Measurements from ENCODE around the gene CRYBG2. TPM values are rescaled to one million over a fixed set of nuclear protein-coding genes. Genes with fewer than 3 reads are reported as not detected.

CRYBG2 gene
- total RNA-seq, 4 donors from 2014 or later, result under 0.01 TPM; not detected in 3

GRCh38 chr1:26291433-26291832 lies 62.5 kb downstream of the CRYBG2 start:
- H3K4me1 ChIP-seq, result peaks cover 0 to 59% (median 20%) of the 10 kb centered on the region in 4 donors
- TF ChIP-seq POLR2A (IDR thresholded peaks at IDR 0.05), result no peak
- no peak for TF ChIP-seq EP300 (IDR thresholded peaks at IDR 0.05)
- TF ChIP-seq CTCF (IDR thresholded peaks at IDR 0.05), result no peak
- 91 to 96% methylated on average over 3 of the region's 3 CpGs for WGBS, 2 donors
- H3K27me3 ChIP-seq, result no peaks in the 10 kb centered on the region
- H3K27ac ChIP-seq, result peak overlapping the region in 3 of 4 donors; percentile 35 to 72 (median 42)
- H3K4me3 ChIP-seq, result no peak overlapping the region
- DNase-seq (ENCODE audit: low spot score in 2 of 2), result no peak
- H3K36me3 ChIP-seq, result peaks cover 0 to 26% (median 0%) of the 10 kb centered on the region in 3 donors
- no peaks in the 10 kb centered on the region for H3K9me3 ChIP-seq

GRCh38 chr1:26290882-26291261 lies 63.1 kb downstream of the CRYBG2 start:
- Histone ChIP-seq H3K27ac (peak overlapping the region in 3 of 4 donors; percentile 35 to 72 (median 42)), H3K4me3 (no peak overlapping the region), H3K9me3 (no peaks in the 10 kb centered on the region), H3K36me3 (peaks cover 0 to 20% (median 0%) of the 10 kb centered on the region in 3 donors), H3K4me1 (peaks cover 0 to 65% (median 25%) of the 10 kb centered on the region in 4 donors), H3K27me3 (no peaks in the 10 kb centered on the region)
- no peak for DNase-seq (ENCODE audit: low spot score in 2 of 2)
- 73 to 76% methylated on average over 5 to 8 of the region's 11 CpGs for WGBS, 2 donors
- no peak for TF ChIP-seq EP300 (IDR thresholded peaks at IDR 0.05)
- no peak for TF ChIP-seq CTCF (IDR thresholded peaks at IDR 0.05)
- TF ChIP-seq POLR2A (IDR thresholded peaks at IDR 0.05), result no peak

GRCh38 chr1:26290122-26290881 lies 63.6 kb downstream of the CRYBG2 start:
- 60 to 79% methylated on average over 8 to 11 of the region's 11 CpGs for WGBS, 2 donors
- no peak for DNase-seq (ENCODE audit: low spot score in 2 of 2)
- Histone ChIP-seq H3K9me3 (no peaks in the 10 kb centered on the region), H3K4me3 (no peak overlapping the region), H3K27me3 (no peaks in the 10 kb centered on the region), H3K27ac (peak overlapping the region in 3 of 4 donors; percentile 35 to 72 (median 42)), H3K36me3 (peaks cover 0 to 15% (median 0%) of the 10 kb centered on the region in 3 donors), H3K4me1 (peaks cover 0 to 70% (median 28%) of the 10 kb centered on the region in 4 donors)
- TF ChIP-seq EP300 (IDR thresholded peaks at IDR 0.05), result no peak
- TF ChIP-seq CTCF (IDR thresholded peaks at IDR 0.05), result no peak
- no peak for TF ChIP-seq POLR2A (IDR thresholded peaks at IDR 0.05)

GRCh38 chr1:26289158-26290059 lies 64.5 kb downstream of the CRYBG2 start:
- peak overlapping the region in 3 of 4 donors; percentile 31 to 72 (median 58) for H3K27ac ChIP-seq
- H3K36me3 ChIP-seq, result peaks cover 0 to 14% (median 0%) of the 10 kb centered on the region in 3 donors
- H3K27me3 ChIP-seq, result no peaks in the 10 kb centered on the region
- no peak overlapping the region for H3K4me3 ChIP-seq
- TF ChIP-seq CTCF (IDR thresholded peaks at IDR 0.05) (no peak), EP300 (IDR thresholded peaks at IDR 0.05) (no peak), POLR2A (IDR thresholded peaks at IDR 0.05) (no peak)
- H3K4me1 ChIP-seq, result peaks cover 0 to 79% (median 33%) of the 10 kb centered on the region in 4 donors
- WGBS, 2 donors, result 82% methylated on average over 14 to 21 of the region's 21 CpGs
- H3K9me3 ChIP-seq, result no peaks in the 10 kb centered on the region
- no peak for DNase-seq (ENCODE audit: low spot score in 2 of 2)

All from tibial nerve (tissue), 4 donors.